Measurements from ENCODE around the gene IQSEC3. TPM values are rescaled to one million over a fixed set of nuclear protein-coding genes. Genes with fewer than 3 reads are reported as not detected.

Gene IQSEC3
- total RNA-seq, 2 donors from 2014 or later: 0.10 to 3.8 TPM

- H3K4me3 Mint-ChIP-seq: no peak overlapping the region
- ATAC-seq (replicated peaks in 1 of 2) (no peak), DNase-seq (no peak)
- peaks cover 0 to 2% of the 10 kb centered on the region in 2 donors for H3K36me3 Mint-ChIP-seq (ENCODE audit: insufficient read depth in 2 of 2)
- H3K9me3 Mint-ChIP-seq: peaks cover 1 to 2% of the 10 kb centered on the region in 2 donors
- H3K27me3 Mint-ChIP-seq (ENCODE audit: low read depth): peaks cover 26% of the 10 kb centered on the region
- no peak overlapping the region for H3K27ac Mint-ChIP-seq
- peaks cover 5% of the 10 kb centered on the region for H3K4me1 Mint-ChIP-seq (ENCODE audit: low read depth)
Observed at GRCh38 chr12:99605-100004, 33.0 kb downstream of the IQSEC3 start.

- Mint-ChIP-seq H3K4me3 (no peak overlapping the region), H3K36me3 (ENCODE audit: insufficient read depth in 2 of 2) (peaks cover 0 to 2% of the 10 kb centered on the region in 2 donors), H3K4me1 (ENCODE audit: low read depth) (peaks cover 5% of the 10 kb centered on the region), H3K27me3 (ENCODE audit: low read depth) (peaks cover 15% of the 10 kb centered on the region), H3K27ac (no peak overlapping the region), H3K9me3 (peaks cover 1 to 2% of the 10 kb centered on the region in 2 donors)
- peak in 1 of 2 donors; percentile 6 for DNase-seq
- peak in 1 of 2 donors; percentile 7 for ATAC-seq (replicated peaks in 1 of 2)
Observed at GRCh38 chr12:101969-102878, 35.7 kb downstream of the IQSEC3 start.

GRCh38 chr12:102879-103168 lies 36.3 kb downstream of the IQSEC3 start:
- ATAC-seq (replicated peaks in 1 of 2) (no peak), DNase-seq (no peak)
- Mint-ChIP-seq H3K4me1 (ENCODE audit: low read depth) (peaks cover 5% of the 10 kb centered on the region), H3K27ac (no peak overlapping the region), H3K36me3 (ENCODE audit: insufficient read depth in 2 of 2) (peaks cover 0 to 2% of the 10 kb centered on the region in 2 donors), H3K4me3 (no peak overlapping the region), H3K27me3 (ENCODE audit: low read depth) (peaks cover 15% of the 10 kb centered on the region), H3K9me3 (peaks cover 1 to 2% of the 10 kb centered on the region in 2 donors)

GRCh38 chr12:103169-103981 lies 36.8 kb downstream of the IQSEC3 start:
- Mint-ChIP-seq H3K4me3 (no peak overlapping the region), H3K27ac (no peak overlapping the region), H3K4me1 (ENCODE audit: low read depth) (peaks cover 5% of the 10 kb centered on the region), H3K36me3 (ENCODE audit: insufficient read depth in 2 of 2) (peaks cover 0 to 2% of the 10 kb centered on the region in 2 donors), H3K9me3 (peaks cover 1 to 2% of the 10 kb centered on the region in 2 donors), H3K27me3 (ENCODE audit: low read depth) (peaks cover 15% of the 10 kb centered on the region)
- no peak for DNase-seq
- no peak for ATAC-seq (replicated peaks in 1 of 2)

GRCh38 chr12:104551-105081 lies 38.0 kb downstream of the IQSEC3 start:
- Mint-ChIP-seq H3K27me3 (ENCODE audit: low read depth) (peaks cover 16% of the 10 kb centered on the region), H3K4me3 (no peak overlapping the region), H3K36me3 (ENCODE audit: insufficient read depth in 2 of 2) (peaks cover 0 to 2% of the 10 kb centered on the region in 2 donors), H3K9me3 (peaks cover 1 to 2% of the 10 kb centered on the region in 2 donors), H3K4me1 (ENCODE audit: low read depth) (peaks cover 9% of the 10 kb centered on the region), H3K27ac (no peak overlapping the region)
- DNase-seq: peak in 1 of 2 donors; percentile 22
- no peak for ATAC-seq (replicated peaks in 1 of 2)

GRCh38 chr12:105696-106095 lies 39.1 kb downstream of the IQSEC3 start:
- Mint-ChIP-seq H3K27ac (no peak overlapping the region), H3K36me3 (ENCODE audit: insufficient read depth in 2 of 2) (peaks cover 0 to 2% of the 10 kb centered on the region in 2 donors), H3K4me1 (ENCODE audit: low read depth) (peaks cover 14% of the 10 kb centered on the region), H3K9me3 (peaks cover 1 to 2% of the 10 kb centered on the region in 2 donors), H3K27me3 (ENCODE audit: low read depth) (peaks cover 8% of the 10 kb centered on the region), H3K4me3 (no peak overlapping the region)
- no peak for DNase-seq
- ATAC-seq (replicated peaks in 1 of 2): no peak

- peaks cover 7% of the 10 kb centered on the region for H3K27me3 Mint-ChIP-seq (ENCODE audit: low read depth)
- H3K4me1 Mint-ChIP-seq (ENCODE audit: low read depth): peaks cover 14% of the 10 kb centered on the region
- no peak overlapping the region for H3K27ac Mint-ChIP-seq
- peaks cover 0 to 2% of the 10 kb centered on the region in 2 donors for H3K36me3 Mint-ChIP-seq (ENCODE audit: insufficient read depth in 2 of 2)
- peaks cover 1 to 2% of the 10 kb centered on the region in 2 donors for H3K9me3 Mint-ChIP-seq
- H3K4me3 Mint-ChIP-seq: no peak overlapping the region
- DNase-seq: no peak
- ATAC-seq (replicated peaks in 1 of 2): no peak
Observed at GRCh38 chr12:106118-106591, 39.6 kb downstream of the IQSEC3 start.

- peaks cover 14% of the 10 kb centered on the region for H3K27me3 Mint-ChIP-seq (ENCODE audit: low read depth)
- H3K4me3 Mint-ChIP-seq: no peak overlapping the region
- no peak overlapping the region for H3K27ac Mint-ChIP-seq
- peaks cover 14% of the 10 kb centered on the region for H3K4me1 Mint-ChIP-seq (ENCODE audit: low read depth)
- ATAC-seq (replicated peaks in 1 of 2) (no peak), DNase-seq (no peak)
- H3K36me3 Mint-ChIP-seq (ENCODE audit: insufficient read depth in 2 of 2): peaks cover 0 to 2% of the 10 kb centered on the region in 2 donors
- peaks cover 1 to 2% of the 10 kb centered on the region in 2 donors for H3K9me3 Mint-ChIP-seq
Observed at GRCh38 chr12:108594-108993, 42.0 kb downstream of the IQSEC3 start.

GRCh38 chr12:109446-109845 lies 42.9 kb downstream of the IQSEC3 start:
- DNase-seq: no peak
- peaks cover 8% of the 10 kb centered on the region for H3K4me1 Mint-ChIP-seq (ENCODE audit: low read depth)
- no peak overlapping the region for H3K4me3 Mint-ChIP-seq
- H3K27me3 Mint-ChIP-seq (ENCODE audit: low read depth): peaks cover 20% of the 10 kb centered on the region
- ATAC-seq (replicated peaks in 1 of 2): no peak
- H3K9me3 Mint-ChIP-seq: no peaks in the 10 kb centered on the region
- H3K27ac Mint-ChIP-seq: no peak overlapping the region
- no peaks in the 10 kb centered on the region for H3K36me3 Mint-ChIP-seq (ENCODE audit: insufficient read depth in 2 of 2)

- Mint-ChIP-seq H3K4me1 (ENCODE audit: low read depth) (peaks cover 8% of the 10 kb centered on the region), H3K36me3 (ENCODE audit: insufficient read depth in 2 of 2) (no peaks in the 10 kb centered on the region), H3K9me3 (no peaks in the 10 kb centered on the region), H3K4me3 (no peak overlapping the region), H3K27me3 (ENCODE audit: low read depth) (peaks cover 23% of the 10 kb centered on the region), H3K27ac (peak overlapping the region; percentile 17)
- ATAC-seq (replicated peaks in 1 of 2) (no peak), DNase-seq (no peak)
Observed at GRCh38 chr12:109872-110271, 43.3 kb downstream of the IQSEC3 start.

GRCh38 chr12:111699-112493 lies 45.3 kb downstream of the IQSEC3 start:
- Mint-ChIP-seq H3K4me1 (ENCODE audit: low read depth) (peaks cover 8% of the 10 kb centered on the region), H3K27me3 (ENCODE audit: low read depth) (peaks cover 28% of the 10 kb centered on the region), H3K4me3 (no peak overlapping the region), H3K27ac (no peak overlapping the region), H3K9me3 (no peaks in the 10 kb centered on the region), H3K36me3 (ENCODE audit: insufficient read depth in 2 of 2) (no peaks in the 10 kb centered on the region)
- no peak for ATAC-seq (replicated peaks in 1 of 2)
- no peak for DNase-seq

- Mint-ChIP-seq H3K4me3 (no peak overlapping the region), H3K4me1 (ENCODE audit: low read depth) (peaks cover 8% of the 10 kb centered on the region), H3K27me3 (ENCODE audit: low read depth) (peaks cover 28% of the 10 kb centered on the region), H3K27ac (no peak overlapping the region), H3K36me3 (ENCODE audit: insufficient read depth in 2 of 2) (no peaks in the 10 kb centered on the region), H3K9me3 (no peaks in the 10 kb centered on the region)
- ATAC-seq (replicated peaks in 1 of 2) (no peak), DNase-seq (no peak)
Observed at GRCh38 chr12:113347-113746, 46.8 kb downstream of the IQSEC3 start.
